ENCODE data around the gene MGP.

- no peak for TF ChIP-seq CTCF (conservative IDR thresholded peaks at IDR 0.05)
- no peak for TF ChIP-seq EZH2 (IDR thresholded peaks at IDR 0.05; ENCODE audit: low read depth)
Measured at GRCh38 chr12:14921218-14921617, 35.6 kb upstream of the MGP start.

Measured in PC-9 (cell line).